Gastroesophageal sphincter (tissue), 3 donors: ENCODE data around the gene E2F1.

Source experiments
- EP300 ChIP-seq: sonication (generic); formaldehyde crosslinking; IDR thresholded peaks from one replicate; pipeline ENCODE4 v1.6.1; 2017; ENCODE audit warnings: antibody characterized with exemption, mild to moderate bottlenecking
- POLR2A ChIP-seq, 2 donors: fragments of 450-650 bp; IDR thresholded peaks; one replicate each; pipeline ENCODE4 v1.6.1; 2017; ENCODE audit warnings: antibody characterized with exemption in 2 of 2, mild to moderate bottlenecking in 2 of 2, moderate library complexity in 1 of 2
- TF ChIP-seq, protein P1 (sequence below), 4 experiments: fragments of 200-600 bp in 2 of 4; fragments of 450-650 bp in 2 of 4; sonication (generic) in 1 of 4; IDR thresholded peaks; one replicate each; pipeline ENCODE4 v1.5.1; 2017 to 2019; ENCODE audit warnings: antibody characterized with exemption in 4 of 4, mild to moderate bottlenecking in 2 of 4, moderate library complexity in 2 of 4

DNA sequence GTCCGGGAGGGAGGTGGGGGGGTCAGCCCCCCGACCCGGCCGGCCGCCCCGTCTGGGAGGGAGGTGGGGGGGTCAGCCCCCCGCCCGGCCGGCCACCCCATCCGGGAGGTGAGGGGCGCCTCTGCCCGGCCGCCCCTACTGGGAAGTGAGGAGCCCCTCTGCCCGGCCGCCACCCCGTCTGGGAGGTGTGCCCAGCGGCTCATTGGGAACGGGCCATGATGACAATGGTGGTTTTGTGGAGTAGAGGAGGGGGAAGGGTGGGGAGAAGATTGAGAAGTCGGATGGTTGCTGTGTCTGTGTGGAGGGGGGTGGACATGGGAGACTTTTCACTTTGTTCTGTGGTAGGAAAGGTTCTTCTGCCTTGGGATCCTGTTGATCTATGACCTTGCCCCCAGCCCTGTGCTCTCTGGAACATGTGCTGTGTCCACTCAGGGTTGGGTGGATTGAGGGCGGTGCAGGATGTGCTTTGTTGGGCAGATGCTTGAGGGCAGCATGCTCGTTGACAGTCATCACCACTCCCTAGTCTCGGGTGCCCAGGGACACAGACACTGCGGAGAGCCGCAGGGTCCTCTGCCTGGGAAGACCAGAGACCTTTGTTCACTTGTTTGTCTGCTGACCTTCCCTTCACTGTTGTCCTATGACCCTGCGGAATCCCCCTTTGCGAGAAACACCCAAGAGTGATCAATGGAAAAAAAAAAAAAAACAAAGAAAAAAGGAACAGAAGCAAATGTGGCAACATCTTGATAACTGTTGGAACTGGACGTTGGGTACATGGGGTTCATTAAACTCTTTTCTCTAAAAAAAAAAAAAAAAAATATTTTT, 15.7 kb upstream of the E2F1 start:
- TF ChIP-seq, protein P1, sequence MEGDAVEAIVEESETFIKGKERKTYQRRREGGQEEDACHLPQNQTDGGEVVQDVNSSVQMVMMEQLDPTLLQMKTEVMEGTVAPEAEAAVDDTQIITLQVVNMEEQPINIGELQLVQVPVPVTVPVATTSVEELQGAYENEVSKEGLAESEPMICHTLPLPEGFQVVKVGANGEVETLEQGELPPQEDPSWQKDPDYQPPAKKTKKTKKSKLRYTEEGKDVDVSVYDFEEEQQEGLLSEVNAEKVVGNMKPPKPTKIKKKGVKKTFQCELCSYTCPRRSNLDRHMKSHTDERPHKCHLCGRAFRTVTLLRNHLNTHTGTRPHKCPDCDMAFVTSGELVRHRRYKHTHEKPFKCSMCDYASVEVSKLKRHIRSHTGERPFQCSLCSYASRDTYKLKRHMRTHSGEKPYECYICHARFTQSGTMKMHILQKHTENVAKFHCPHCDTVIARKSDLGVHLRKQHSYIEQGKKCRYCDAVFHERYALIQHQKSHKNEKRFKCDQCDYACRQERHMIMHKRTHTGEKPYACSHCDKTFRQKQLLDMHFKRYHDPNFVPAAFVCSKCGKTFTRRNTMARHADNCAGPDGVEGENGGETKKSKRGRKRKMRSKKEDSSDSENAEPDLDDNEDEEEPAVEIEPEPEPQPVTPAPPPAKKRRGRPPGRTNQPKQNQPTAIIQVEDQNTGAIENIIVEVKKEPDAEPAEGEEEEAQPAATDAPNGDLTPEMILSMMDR (IDR thresholded peaks at IDR 0.05) = no peak
- TF ChIP-seq EP300 (no peak), POLR2A (IDR thresholded peaks at IDR 0.05) (no peak)
